H9 (cell line): ENCODE results near the gene SLC22A6. TPM values are rescaled to one million over a fixed set of nuclear protein-coding genes. Genes with fewer than 3 reads are reported as not detected.

Experiments
- DNase-seq: peaks from one replicate; pipeline ENCODE4 v3.0.0-alpha.2; 2017
- H2AFZ ChIP-seq: one replicate; pipeline ENCODE4 v1.6.1; 2013; ENCODE audit warnings: mild to moderate bottlenecking, low read length, control low read depth, moderate library complexity
- H2AK5ac ChIP-seq: 2 replicates; pipeline ENCODE4 v1.6.1; 2013; ENCODE audit warnings: low read length, control low read depth, mixed read lengths; ENCODE audit not compliant: insufficient read length
- H2BK120ac ChIP-seq: one replicate; pipeline ENCODE4 v1.6.1; 2013; ENCODE audit warnings: low read depth, mild to moderate bottlenecking, low read length, control low read depth, inconsistent platforms; ENCODE audit not compliant: poor library complexity, severe bottlenecking
- H2BK12ac ChIP-seq: 2 replicates; pipeline ENCODE4 v1.6.1; 2013; ENCODE audit warnings: low read length, control low read depth, mixed read lengths, low read depth; ENCODE audit not compliant: insufficient read length
- H2BK15ac ChIP-seq: 2 replicates; pipeline ENCODE4 v1.6.1; 2013; ENCODE audit warnings: low read depth, low read length, control low read depth
- H2BK20ac ChIP-seq: one replicate; pipeline ENCODE4 v1.6.1; 2013; ENCODE audit warnings: low read depth, mild to moderate bottlenecking, low read length, control low read depth, inconsistent platforms; ENCODE audit not compliant: poor library complexity, severe bottlenecking
- H2BK5ac ChIP-seq: 2 replicates; pipeline ENCODE4 v1.6.1; 2013; ENCODE audit warnings: low read length, control low read depth, mixed read lengths; ENCODE audit not compliant: insufficient read length
- H3K14ac ChIP-seq: 2 replicates; pipeline ENCODE4 v1.6.1; 2013; ENCODE audit warnings: low read length, control low read depth; ENCODE audit not compliant: insufficient read depth
- H3K18ac ChIP-seq: 2 replicates; pipeline ENCODE4 v1.6.1; 2013; ENCODE audit warnings: low read depth, mild to moderate bottlenecking, mixed read lengths, low read length, control low read depth; ENCODE audit not compliant: insufficient read length
- H3K23ac ChIP-seq: 2 replicates; pipeline ENCODE4 v1.6.1; 2013; ENCODE audit warnings: low read length, control low read depth, mixed read lengths, low read depth; ENCODE audit not compliant: insufficient read length
- H3K23me2 ChIP-seq: 2 replicates; pipeline ENCODE4 v1.6.1; 2013; ENCODE audit warnings: low read depth, mild to moderate bottlenecking, mixed read lengths, low read length, control low read depth; ENCODE audit not compliant: insufficient read length, poor library complexity, severe bottlenecking
- H3K27ac ChIP-seq: 2 replicates; pipeline ENCODE4 v1.5.1; 2013; ENCODE audit warnings: low read length, control low read depth, mixed read lengths, low read depth; ENCODE audit not compliant: insufficient read length
- H3K27me3 ChIP-seq: 2 replicates; pipeline ENCODE4 v1.6.1; 2013; ENCODE audit warnings: low read length, control low read depth, inconsistent platforms; ENCODE audit not compliant: insufficient read depth
- H3K4ac ChIP-seq: 2 replicates; pipeline ENCODE4 v1.6.1; 2013; ENCODE audit warnings: low read depth, mild to moderate bottlenecking, control low read depth, inconsistent platforms, low read length, moderate library complexity
- H3K4me1 ChIP-seq: 2 replicates; pipeline ENCODE4 v1.6.1; 2013; ENCODE audit warnings: low read length, control low read depth, inconsistent platforms; ENCODE audit not compliant: insufficient read depth
- H3K4me2 ChIP-seq: 2 replicates; pipeline ENCODE4 v1.6.1; 2013; ENCODE audit warnings: low read length, control low read depth, mixed read lengths; ENCODE audit not compliant: insufficient read length, insufficient read depth
- H3K56ac ChIP-seq: 2 replicates; pipeline ENCODE4 v1.6.1; 2013; ENCODE audit warnings: low read depth, mild to moderate bottlenecking, mixed read lengths, low read length, control low read depth; ENCODE audit not compliant: insufficient read length
- H3K79me1 ChIP-seq: 2 replicates; pipeline ENCODE4 v1.6.1; 2013; ENCODE audit warnings: low read depth, mild to moderate bottlenecking, moderate library complexity, low read length, control low read depth, inconsistent platforms; ENCODE audit not compliant: insufficient read depth, poor library complexity, severe bottlenecking
- H3K79me2 ChIP-seq: 2 replicates; pipeline ENCODE4 v1.6.1; 2013; ENCODE audit warnings: low read length, control low read depth, inconsistent platforms; ENCODE audit not compliant: insufficient read depth
- H3K9ac ChIP-seq: 2 replicates; pipeline ENCODE4 v1.6.1; 2013; ENCODE audit warnings: low read length, control low read depth, mixed read lengths; ENCODE audit not compliant: insufficient read length; ENCODE audit errors: extremely low read depth
- H3K9me3 ChIP-seq: one replicate; pipeline ENCODE4 v1.6.1; 2013; ENCODE audit warnings: low read depth, low read length, inconsistent platforms; ENCODE audit not compliant: control insufficient read depth
- H3T11ph ChIP-seq: one replicate; pipeline ENCODE4 v1.6.1; 2013; ENCODE audit warnings: mild to moderate bottlenecking, low read length, control low read depth, inconsistent platforms
- H4K20me1 ChIP-seq: one replicate; pipeline ENCODE4 v1.6.1; 2013; ENCODE audit not compliant: control insufficient read depth, insufficient read length, insufficient read depth
- H4K5ac ChIP-seq: 2 replicates; pipeline ENCODE4 v1.6.1; 2013; ENCODE audit warnings: low read depth, mild to moderate bottlenecking, mixed read lengths, low read length, control low read depth; ENCODE audit not compliant: insufficient read length
- H4K8ac ChIP-seq: replicated peaks from 2 replicates; pipeline ENCODE4 v1.6.1; 2013; ENCODE audit warnings: low read length, control low read depth, mixed read lengths, low read depth; ENCODE audit not compliant: insufficient read length
- H4K91ac ChIP-seq: 2 replicates; pipeline ENCODE4 v1.6.1; 2013; ENCODE audit warnings: low read depth, mild to moderate bottlenecking, moderate library complexity, mixed read lengths, low read length, control low read depth; ENCODE audit not compliant: insufficient read length
- H3K27ac Mint-ChIP-seq, 3 experiments: 2 replicates in 2 of 3; 3 replicates in 1 of 3; pipeline ENCODE4 v1.8.0; 2020 to 2021; ENCODE audit warnings: mixed read lengths in 3 of 3, mild to moderate bottlenecking in 1 of 3, moderate library complexity in 1 of 3
- H3K27me3 Mint-ChIP-seq: 2 replicates; pipeline ENCODE4 v1.8.0; 2021; ENCODE audit warnings: low read depth, mild to moderate bottlenecking, moderate library complexity, mixed read lengths
- H3K36me3 Mint-ChIP-seq, 3 experiments: 2 replicates in 2 of 3; 3 replicates in 1 of 3; pipeline ENCODE4 v1.8.0; 2020 to 2021; ENCODE audit warnings: low read depth in 3 of 3, mixed read lengths in 3 of 3; ENCODE audit not compliant: insufficient read depth in 1 of 3
- H3K4me1 Mint-ChIP-seq, 2 experiments: 2 replicates each; pipeline ENCODE4 v1.8.0; 2020; ENCODE audit warnings: mixed read lengths in 2 of 2
- H3K4me3 Mint-ChIP-seq, 2 experiments: 2 replicates in 1 of 2; 3 replicates in 1 of 2; pipeline ENCODE4 v1.8.0; 2020 to 2021; ENCODE audit warnings: mild to moderate bottlenecking in 2 of 2, mixed read lengths in 2 of 2, moderate library complexity in 1 of 2
- H3K9me3 Mint-ChIP-seq, 2 experiments: 2 replicates in 1 of 2; 3 replicates in 1 of 2; pipeline ENCODE4 v1.8.0; 2020; ENCODE audit warnings: mild to moderate bottlenecking in 2 of 2, mixed read lengths in 2 of 2, moderate library complexity in 1 of 2
- WGBS: extraction: QIAGEN DNeasy Blood & Tissue Kit; methylation state at CpG from one replicate; pipeline ENCODE4 v1.1.7; 2013; ENCODE audit warnings: missing lambda C conversion rate, low lambda C conversion rate, mixed read lengths; ENCODE audit not compliant: insufficient read length; ENCODE audit errors: extremely low coverage; 5-methylcytosine and 5-hydroxymethylcytosine counted together
- total RNA-seq: library from RNA; stranded (reverse); gene quantifications from 2 replicates; pipeline ENCODE4 v1.2.1, GENCODE V29; 2021
- TF ChIP-seq, protein P1 (sequence below): fragments of 200-600 bp; sonication (generic); conservative IDR thresholded peaks from 3 replicates; pipeline ENCODE4 v1.8.0; 2021; ENCODE audit warnings: antibody characterized with exemption, mild to moderate bottlenecking

Gene SLC22A6
- total RNA-seq, 1 experiment from 2014 or later = not detected

DNA sequence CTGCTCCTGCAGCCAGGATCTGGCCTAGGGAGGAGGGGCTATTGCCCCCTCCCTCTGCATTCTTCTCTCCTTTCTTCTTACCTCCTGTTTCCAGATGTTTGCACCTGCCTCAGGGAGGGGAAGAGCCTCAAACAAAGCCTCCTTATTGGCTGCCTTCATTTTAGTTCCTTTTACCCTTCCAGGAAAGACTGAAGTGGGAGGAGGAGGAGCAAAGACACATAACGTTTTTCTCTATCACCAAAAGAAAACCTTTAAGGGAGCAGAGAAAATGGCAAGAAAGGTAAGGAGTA is 50.3 kb downstream of the SLC22A6 start:
- H3K27ac Mint-ChIP-seq = no peak overlapping the region; a peak in 1 of 7 replicates
- H3K79me1 ChIP-seq = no peaks in the 10 kb centered on the region
- H4K20me1 ChIP-seq = no peaks in the 10 kb centered on the region
- no peak overlapping the region for H3K23ac ChIP-seq
- no CpG with 5 or more reads among the region's 1 CpG for WGBS
- peaks cover 15 to 30% of the 10 kb centered on the region in 2 experiments for H3K4me1 Mint-ChIP-seq
- no peak for DNase-seq
- H3K4ac ChIP-seq = no peak overlapping the region
- H4K8ac ChIP-seq = no peak overlapping the region
- no peak overlapping the region for H4K91ac ChIP-seq
- no peak overlapping the region for H3K4me3 Mint-ChIP-seq
- H2AFZ ChIP-seq = no peak overlapping the region
- H3K23me2 ChIP-seq = no peaks in the 10 kb centered on the region
- no peaks in the 10 kb centered on the region for H3K9me3 ChIP-seq
- no peak overlapping the region for H3K27ac ChIP-seq
- H3K56ac ChIP-seq = no peak overlapping the region
- TF ChIP-seq, protein P1, sequence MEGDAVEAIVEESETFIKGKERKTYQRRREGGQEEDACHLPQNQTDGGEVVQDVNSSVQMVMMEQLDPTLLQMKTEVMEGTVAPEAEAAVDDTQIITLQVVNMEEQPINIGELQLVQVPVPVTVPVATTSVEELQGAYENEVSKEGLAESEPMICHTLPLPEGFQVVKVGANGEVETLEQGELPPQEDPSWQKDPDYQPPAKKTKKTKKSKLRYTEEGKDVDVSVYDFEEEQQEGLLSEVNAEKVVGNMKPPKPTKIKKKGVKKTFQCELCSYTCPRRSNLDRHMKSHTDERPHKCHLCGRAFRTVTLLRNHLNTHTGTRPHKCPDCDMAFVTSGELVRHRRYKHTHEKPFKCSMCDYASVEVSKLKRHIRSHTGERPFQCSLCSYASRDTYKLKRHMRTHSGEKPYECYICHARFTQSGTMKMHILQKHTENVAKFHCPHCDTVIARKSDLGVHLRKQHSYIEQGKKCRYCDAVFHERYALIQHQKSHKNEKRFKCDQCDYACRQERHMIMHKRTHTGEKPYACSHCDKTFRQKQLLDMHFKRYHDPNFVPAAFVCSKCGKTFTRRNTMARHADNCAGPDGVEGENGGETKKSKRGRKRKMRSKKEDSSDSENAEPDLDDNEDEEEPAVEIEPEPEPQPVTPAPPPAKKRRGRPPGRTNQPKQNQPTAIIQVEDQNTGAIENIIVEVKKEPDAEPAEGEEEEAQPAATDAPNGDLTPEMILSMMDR = no peak
- no peak overlapping the region for H3K9ac ChIP-seq
- H4K5ac ChIP-seq = no peak overlapping the region
- no peak overlapping the region for H2AK5ac ChIP-seq
- no peak overlapping the region for H2BK15ac ChIP-seq
- no peaks in the 10 kb centered on the region for H3K79me2 ChIP-seq
- peaks cover 4 to 9% (median 9%) of the 10 kb centered on the region in 3 experiments; a peak in 6 of 7 replicates for H3K36me3 Mint-ChIP-seq
- no peak overlapping the region for H2BK5ac ChIP-seq
- no peak overlapping the region for H3K14ac ChIP-seq
- no peak overlapping the region for H2BK120ac ChIP-seq
- H3K27me3 ChIP-seq = no peaks in the 10 kb centered on the region
- H3T11ph ChIP-seq = no peak overlapping the region
- peaks cover 7 to 9% of the 10 kb centered on the region in 2 experiments for H3K9me3 Mint-ChIP-seq
- H3K4me1 ChIP-seq = no peaks in the 10 kb centered on the region; the same call in 1 of the 2 replicates
- H2BK12ac ChIP-seq = no peak overlapping the region
- no peak overlapping the region for H3K4me2 ChIP-seq
- H2BK20ac ChIP-seq = no peak overlapping the region
- H3K27me3 Mint-ChIP-seq = peaks cover 19% of the 10 kb centered on the region
- no peak overlapping the region for H3K18ac ChIP-seq
